SK-N-MC (cell line): Measurements from ENCODE around the gene SMAD6.

Source experiments
- DNase-seq: peaks from one replicate; pipeline ENCODE4 v3.0.0-alpha.2; 2011; ENCODE audit warnings: low read depth, low spot score
- H3K27ac ChIP-seq: fragments of 200-600 bp; sonication (generic); 2 replicates; pipeline ENCODE4 v1.5.1; 2016; ENCODE audit warnings: mixed run types
- H3K36me3 ChIP-seq: fragments of 200-600 bp; sonication (generic); 2 replicates; pipeline ENCODE4 v1.6.1; 2017; ENCODE audit warnings: antibody characterized with exemption, low read length, mixed read lengths; ENCODE audit not compliant: insufficient read depth
- H3K4me3 ChIP-seq: fragments of 200-600 bp; sonication (generic); 2 replicates; pipeline ENCODE4 v1.5.1; 2016
- H3K9ac ChIP-seq: fragments of 200-600 bp; sonication (generic); 2 replicates; pipeline ENCODE4 v1.8.0; 2017; ENCODE audit warnings: mixed run types, mixed read lengths; ENCODE audit not compliant: insufficient read length
- H3K9me3 ChIP-seq: fragments of 200-600 bp; sonication (generic); 2 replicates; pipeline ENCODE4 v1.6.1; 2017; ENCODE audit warnings: low read depth, mild to moderate bottlenecking, antibody characterized with exemption, low read length, moderate library complexity, mixed read lengths
- EZH2 ChIP-seq: fragments of 200-600 bp; sonication (generic); IDR thresholded peaks from one replicate; pipeline ENCODE4 v1.6.1; 2017; ENCODE audit warnings: antibody characterized with exemption
- FOXP2 ChIP-seq: optimal IDR thresholded peaks from 2 replicates; pipeline ENCODE3; 2011; ENCODE audit warnings: mild to moderate bottlenecking, moderate library complexity; ENCODE audit not compliant: insufficient read depth; ENCODE audit errors: extremely low read length, control extremely low read depth
- POLR2AphosphoS5 ChIP-seq: IDR thresholded peaks from 2 replicates; pipeline ENCODE4 v1.6.1; 2012; ENCODE audit warnings: mild to moderate bottlenecking, low read depth, low read length, borderline replicate concordance

SMAD6 gene

GRCh38 chr15:66721954-66722353, 19.9 kb downstream of the SMAD6 start:
- Histone ChIP-seq H3K4me3 (no peak overlapping the region), H3K9ac (no peak overlapping the region), H3K9me3 (no peaks in the 10 kb centered on the region), H3K27ac (no peak overlapping the region), H3K36me3 (peaks cover 23% of the 10 kb centered on the region)
- TF ChIP-seq FOXP2 (no peak), POLR2AphosphoS5 (no peak)
- DNase-seq = no peak

- Histone ChIP-seq H3K36me3 (peaks cover 16% of the 10 kb centered on the region; the same call in 1 of the 2 replicates), H3K9me3 (no peaks in the 10 kb centered on the region), H3K27ac (no peak overlapping the region), H3K4me3 (no peak overlapping the region), H3K9ac (no peak overlapping the region)
- no peak for TF ChIP-seq FOXP2
- no peak for DNase-seq
Measured at GRCh38 chr15:66722757-66723540, 20.9 kb downstream of the SMAD6 start.

GRCh38 chr15:66723826-66724731, 22.0 kb downstream of the SMAD6 start:
- H3K4me3 ChIP-seq = no peak overlapping the region
- no peak for TF ChIP-seq POLR2AphosphoS5
- no peak for TF ChIP-seq FOXP2
- no peak for TF ChIP-seq EZH2
- peaks cover 16% of the 10 kb centered on the region; the same call in 1 of the 2 replicates for H3K36me3 ChIP-seq
- DNase-seq = no peak
- H3K9me3 ChIP-seq = no peaks in the 10 kb centered on the region
- H3K9ac ChIP-seq = no peak overlapping the region
- no peak overlapping the region for H3K27ac ChIP-seq

- H3K9ac ChIP-seq = no peak overlapping the region
- no peak for TF ChIP-seq FOXP2
- no peak for TF ChIP-seq POLR2AphosphoS5
- no peak for TF ChIP-seq EZH2
- no peak for DNase-seq
- no peak overlapping the region for H3K4me3 ChIP-seq
- no peaks in the 10 kb centered on the region for H3K9me3 ChIP-seq
- H3K36me3 ChIP-seq = peaks cover 16% of the 10 kb centered on the region; the same call in 1 of the 2 replicates
- no peak overlapping the region for H3K27ac ChIP-seq
Measured at GRCh38 chr15:66724732-66725463, 22.9 kb downstream of the SMAD6 start.

- Histone ChIP-seq H3K9me3 (no peaks in the 10 kb centered on the region), H3K27ac (no peak overlapping the region), H3K4me3 (no peak overlapping the region), H3K9ac (no peak overlapping the region), H3K36me3 (peaks cover 21% of the 10 kb centered on the region; the same call in 1 of the 2 replicates)
- DNase-seq = no peak
- no peak for TF ChIP-seq POLR2AphosphoS5
- no peak for TF ChIP-seq FOXP2
- no peak for TF ChIP-seq EZH2
Measured at GRCh38 chr15:66725464-66725785, 23.4 kb downstream of the SMAD6 start.

- Histone ChIP-seq H3K27ac (no peak overlapping the region), H3K36me3 (peaks cover 15% of the 10 kb centered on the region; the same call in 1 of the 2 replicates)
Measured at GRCh38 chr15:66726386-66726785, 24.4 kb downstream of the SMAD6 start.

GRCh38 chr15:66729331-66729951, 27.4 kb downstream of the SMAD6 start:
- H3K4me3 ChIP-seq = no peak overlapping the region
- peaks cover 13% of the 10 kb centered on the region; the same call in 1 of the 2 replicates for H3K36me3 ChIP-seq
- no peaks in the 10 kb centered on the region for H3K9me3 ChIP-seq
- DNase-seq = no peak
- no peak overlapping the region for H3K9ac ChIP-seq
- TF ChIP-seq POLR2AphosphoS5 (no peak), EZH2 (no peak), FOXP2 (no peak)
- no peak overlapping the region for H3K27ac ChIP-seq

More at GRCh38 chr15:66726386-66726785, 24.4 kb downstream of the SMAD6 start:
- DNase-seq = no peak
- Histone ChIP-seq H3K4me3 (no peak overlapping the region), H3K9ac (no peak overlapping the region), H3K9me3 (no peaks in the 10 kb centered on the region)
- TF ChIP-seq POLR2AphosphoS5 (no peak), EZH2 (no peak), FOXP2 (no peak)
